ENCODE results near the gene PROC.

The PROC gene

DNA sequence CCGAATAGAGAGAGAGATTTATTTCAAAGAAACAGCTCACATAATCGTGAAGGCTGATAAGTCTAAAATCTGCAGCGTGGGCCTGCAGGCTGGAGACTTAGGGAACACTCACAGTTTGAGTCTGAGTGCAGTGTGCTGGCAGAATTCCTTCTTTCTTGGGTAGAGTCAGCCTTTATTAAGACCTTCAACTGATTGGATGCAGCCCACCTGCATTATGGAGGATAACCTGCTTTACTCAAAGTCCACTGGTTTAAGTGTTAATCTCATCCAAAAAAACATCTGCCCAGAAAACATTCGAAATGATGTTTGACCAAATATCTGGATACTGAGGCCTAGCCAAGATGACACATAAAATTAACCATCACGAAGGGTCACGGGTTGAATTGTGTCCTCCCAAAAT lies 16.3 kb downstream of the PROC start:
- Histone ChIP-seq H3K27ac (ENCODE audit: low read length) (no peak overlapping the region), H3K36me3 (ENCODE audit: insufficient read depth, low read length) (no peaks in the 10 kb centered on the region), H3K4me3 (ENCODE audit: low read depth in 1 of 2, low read length in 2 of 2) (no peak overlapping the region), H3K9ac (ENCODE audit: low read depth, low read length) (no peak overlapping the region), H3K27me3 (ENCODE audit: insufficient read depth, low read length, poor library complexity) (no peaks in the 10 kb centered on the region), H4K20me1 (ENCODE audit: insufficient read depth, low read length) (no peaks in the 10 kb centered on the region), H3K79me2 (ENCODE audit: insufficient read depth, low read length) (no peaks in the 10 kb centered on the region), H3K4me1 (ENCODE audit: insufficient read depth, low read length) (no peaks in the 10 kb centered on the region), H3K9me3 (ENCODE audit: insufficient read depth, low read length, severe bottlenecking) (no peaks in the 10 kb centered on the region), H3K4me2 (ENCODE audit: insufficient read depth, low read length) (no peak overlapping the region), H2AFZ (ENCODE audit: low read depth, low read length) (no peak overlapping the region)
- DNase-seq (no peak), ATAC-seq (ENCODE audit: insufficient read depth, low read depth) (no peak)
- TF ChIP-seq CTCF (IDR thresholded peaks at IDR 0.05; ENCODE audit: borderline replicate concordance, extremely low read depth, low read length, poor library complexity, severe bottlenecking), result no peak
- TF ChIP-seq EZH2 (IDR thresholded peaks at IDR 0.05; ENCODE audit: borderline replicate concordance, low read depth, low read length, severe bottlenecking), result no peak

GRCh38 chr2:127437056-127437455 lies 18.8 kb downstream of the PROC start:
- Histone ChIP-seq H3K4me3 (ENCODE audit: low read depth in 1 of 2, low read length in 2 of 2) (no peak overlapping the region), H2AFZ (ENCODE audit: low read depth, low read length) (no peak overlapping the region), H3K36me3 (ENCODE audit: insufficient read depth, low read length) (no peaks in the 10 kb centered on the region), H4K20me1 (ENCODE audit: insufficient read depth, low read length) (no peaks in the 10 kb centered on the region), H3K4me1 (ENCODE audit: insufficient read depth, low read length) (no peaks in the 10 kb centered on the region), H3K79me2 (ENCODE audit: insufficient read depth, low read length) (no peaks in the 10 kb centered on the region), H3K9ac (ENCODE audit: low read depth, low read length) (no peak overlapping the region), H3K27me3 (ENCODE audit: insufficient read depth, low read length, poor library complexity) (no peaks in the 10 kb centered on the region), H3K27ac (ENCODE audit: low read length) (no peak overlapping the region), H3K4me2 (ENCODE audit: insufficient read depth, low read length) (no peak overlapping the region), H3K9me3 (ENCODE audit: insufficient read depth, low read length, severe bottlenecking) (peaks cover 3% of the 10 kb centered on the region)
- TF ChIP-seq CTCF (IDR thresholded peaks at IDR 0.05; ENCODE audit: borderline replicate concordance, extremely low read depth, low read length, poor library complexity, severe bottlenecking) (no peak), EZH2 (IDR thresholded peaks at IDR 0.05; ENCODE audit: borderline replicate concordance, low read depth, low read length, severe bottlenecking) (no peak)
- no peak for DNase-seq
- no peak for ATAC-seq (ENCODE audit: insufficient read depth, low read depth)

DNA sequence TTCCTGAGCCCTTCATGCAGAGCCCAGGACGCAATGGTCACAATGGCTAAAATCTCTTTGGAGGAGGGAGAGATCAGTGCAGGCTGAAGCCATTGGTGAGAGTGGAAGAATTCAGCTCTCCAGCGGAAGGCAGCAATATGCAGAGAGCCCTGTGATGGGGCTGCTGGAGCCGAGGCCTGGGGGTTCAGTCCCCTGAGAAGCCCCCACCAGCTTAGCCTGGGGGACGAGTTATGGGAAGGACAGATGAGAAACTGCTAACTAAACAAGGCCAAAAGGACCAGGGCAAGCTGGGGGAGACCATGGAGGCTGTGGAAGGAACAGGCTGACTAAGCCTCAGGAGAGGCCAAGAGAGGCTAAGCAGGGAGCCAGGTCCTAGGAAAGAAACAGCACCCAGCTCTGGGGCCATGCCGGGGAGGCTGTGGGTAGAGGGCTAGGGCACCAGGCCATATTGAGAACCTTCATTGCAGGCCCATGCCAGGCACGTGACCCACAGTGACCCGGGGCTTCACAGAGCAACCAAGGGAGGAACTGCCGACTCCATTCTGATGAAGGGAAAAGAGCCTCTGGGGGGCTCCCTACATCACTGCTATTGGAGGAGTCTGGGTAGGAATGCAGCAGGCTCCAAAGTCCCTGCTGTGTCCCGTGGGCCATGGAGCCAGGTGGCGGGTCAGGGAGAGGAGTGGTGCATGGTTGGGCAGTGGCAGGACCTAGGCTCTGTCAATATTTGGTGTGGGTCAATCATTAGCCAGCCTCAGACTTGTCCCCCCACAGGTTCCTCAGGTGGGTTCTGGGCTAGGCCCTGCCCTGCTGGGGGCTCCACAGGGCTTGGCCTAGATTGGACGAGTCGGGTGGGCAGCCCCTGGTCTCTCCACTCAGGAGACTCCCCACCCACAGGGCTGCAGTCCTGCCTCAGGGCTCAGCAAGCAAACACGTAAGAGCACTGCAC lies 19.8 kb downstream of the PROC start:
- no peak overlapping the region for H3K4me2 ChIP-seq (ENCODE audit: insufficient read depth, low read length)
- no peak for TF ChIP-seq CTCF (IDR thresholded peaks at IDR 0.05; ENCODE audit: borderline replicate concordance, extremely low read depth, low read length, poor library complexity, severe bottlenecking)
- TF ChIP-seq EZH2 (IDR thresholded peaks at IDR 0.05; ENCODE audit: borderline replicate concordance, low read depth, low read length, severe bottlenecking), result no peak
- DNase-seq (no peak), ATAC-seq (ENCODE audit: insufficient read depth, low read depth) (no peak)
- no peaks in the 10 kb centered on the region for H3K79me2 ChIP-seq (ENCODE audit: insufficient read depth, low read length)
- no peaks in the 10 kb centered on the region for H4K20me1 ChIP-seq (ENCODE audit: insufficient read depth, low read length)
- H3K27me3 ChIP-seq (ENCODE audit: insufficient read depth, low read length, poor library complexity), result no peaks in the 10 kb centered on the region
- no peak overlapping the region for H3K4me3 ChIP-seq (ENCODE audit: low read depth in 1 of 2, low read length in 2 of 2)
- H3K27ac ChIP-seq (ENCODE audit: low read length), result no peak overlapping the region
- peaks cover 3% of the 10 kb centered on the region for H3K9me3 ChIP-seq (ENCODE audit: insufficient read depth, low read length, severe bottlenecking)
- H3K9ac ChIP-seq (ENCODE audit: low read depth, low read length), result no peak overlapping the region
- no peak overlapping the region for H2AFZ ChIP-seq (ENCODE audit: low read depth, low read length)
- H3K4me1 ChIP-seq (ENCODE audit: insufficient read depth, low read length), result no peaks in the 10 kb centered on the region
- no peaks in the 10 kb centered on the region for H3K36me3 ChIP-seq (ENCODE audit: insufficient read depth, low read length)

Measured in DND-41 (cell line).